Neuronal stem cell (in vitro differentiated cells): ENCODE results near the gene IL6R.

ENCODE experiments used
- DNase-seq: peaks from one replicate; pipeline ENCODE4 v3.0.0-alpha.2; 2013; ENCODE audit warnings: low spot score
- H2AFZ ChIP-seq: one replicate; pipeline ENCODE4 v1.6.1; 2013; ENCODE audit warnings: mild to moderate bottlenecking, low read length, inconsistent platforms
- H2AK5ac ChIP-seq: 2 replicates; pipeline ENCODE4 v1.6.1; 2013; ENCODE audit warnings: low read depth, mild to moderate bottlenecking, inconsistent platforms, low read length, moderate library complexity, mixed read lengths
- H2BK120ac ChIP-seq: 2 replicates; pipeline ENCODE4 v1.6.1; 2013; ENCODE audit warnings: low read depth, mild to moderate bottlenecking, inconsistent platforms, low read length, moderate library complexity, mixed read lengths
- H2BK12ac ChIP-seq: one replicate; pipeline ENCODE4 v1.6.1; 2013; ENCODE audit warnings: low read length, inconsistent platforms
- H2BK15ac ChIP-seq: 2 replicates; pipeline ENCODE4 v1.6.1; 2013; ENCODE audit warnings: mild to moderate bottlenecking, low read length, inconsistent platforms, mixed read lengths
- H2BK5ac ChIP-seq: one replicate; pipeline ENCODE4 v1.6.1; 2013; ENCODE audit warnings: inconsistent platforms, mild to moderate bottlenecking, low read length, moderate library complexity
- H3K14ac ChIP-seq: one replicate; pipeline ENCODE4 v1.6.1; 2013; ENCODE audit warnings: low read length, inconsistent platforms
- H3K18ac ChIP-seq: 2 replicates; pipeline ENCODE4 v1.6.1; 2013; ENCODE audit warnings: low read length, inconsistent platforms
- H3K23ac ChIP-seq: 2 replicates; pipeline ENCODE4 v1.6.1; 2013; ENCODE audit warnings: low read depth, mild to moderate bottlenecking, mixed read lengths, low read length, inconsistent platforms; ENCODE audit not compliant: poor library complexity
- H3K27ac ChIP-seq: replicated peaks from 3 replicates; pipeline ENCODE4 v1.5.1; 2013; ENCODE audit warnings: low read length, inconsistent platforms
- H3K27me3 ChIP-seq, 3 experiments: 2 replicates each; pipeline ENCODE4 v1.6.1; 2013; ENCODE audit warnings: low read length in 3 of 3, mild to moderate bottlenecking in 2 of 3, inconsistent platforms in 1 of 3, low read depth in 1 of 3, mixed read lengths in 1 of 3, moderate library complexity in 1 of 3; ENCODE audit not compliant: control insufficient read depth in 3 of 3, insufficient read depth in 3 of 3
- H3K36me3 ChIP-seq, 2 donors: replicated peaks in 1 of 2; 2 replicates each; pipeline ENCODE4 v1.6.1; 2013; ENCODE audit warnings: low read length in 2 of 2; ENCODE audit not compliant: control insufficient read depth in 2 of 2, insufficient read depth in 2 of 2
- H3K4ac ChIP-seq: 2 replicates; pipeline ENCODE4 v1.6.1; 2013; ENCODE audit warnings: inconsistent platforms, mild to moderate bottlenecking, low read length, moderate library complexity
- H3K4me1 ChIP-seq, 2 donors: 1 replicate in 1 of 2; 2 replicates in 1 of 2; pipeline ENCODE4 v1.6.1; 2013; ENCODE audit warnings: low read length in 2 of 2, low read depth in 1 of 2; ENCODE audit not compliant: control insufficient read depth in 2 of 2, insufficient read depth in 1 of 2
- H3K4me2 ChIP-seq: one replicate; pipeline ENCODE4 v1.6.1; 2013; ENCODE audit warnings: mild to moderate bottlenecking, low read length, inconsistent platforms; ENCODE audit not compliant: insufficient read depth, poor library complexity, severe bottlenecking
- H3K4me3 ChIP-seq, 2 donors: 2 replicates each; pipeline ENCODE4 v1.5.1; 2013; ENCODE audit warnings: low read length in 2 of 2, mild to moderate bottlenecking in 2 of 2, inconsistent platforms in 1 of 2, moderate library complexity in 1 of 2
- H3K79me1 ChIP-seq: one replicate; pipeline ENCODE4 v1.6.1; 2013; ENCODE audit warnings: low read depth, mild to moderate bottlenecking, inconsistent platforms, low read length, moderate library complexity
- H3K9ac ChIP-seq: one replicate; pipeline ENCODE4 v1.6.1; 2013; ENCODE audit warnings: mild to moderate bottlenecking, low read depth, low read length, inconsistent platforms; ENCODE audit not compliant: poor library complexity
- H3K9me3 ChIP-seq, 2 donors: replicated peaks in 1 of 2; 2 replicates each; pipeline versions ENCODE3 to v1.6.1; 2013; ENCODE audit warnings: low read length in 2 of 2, mild to moderate bottlenecking in 2 of 2, inconsistent platforms in 1 of 2, low read depth in 1 of 2, mixed read lengths in 1 of 2, moderate library complexity in 1 of 2; ENCODE audit not compliant: control insufficient read depth in 2 of 2, insufficient read depth in 1 of 2
- H4K8ac ChIP-seq: one replicate; pipeline ENCODE4 v1.6.1; 2013; ENCODE audit warnings: low read depth, mild to moderate bottlenecking, inconsistent platforms, low read length, moderate library complexity
- H4K91ac ChIP-seq: one replicate; pipeline ENCODE4 v1.6.1; 2013; ENCODE audit warnings: low read length, low read depth, mild to moderate bottlenecking, inconsistent platforms; ENCODE audit not compliant: poor library complexity
- WGBS, 2 donors: extraction: QIAGEN DNeasy Blood & Tissue Kit; methylation state at CpG; one replicate each; pipeline ENCODE4 v1.1.7; 2013; ENCODE audit warnings: missing lambda C conversion rate in 2 of 2, mixed read lengths in 1 of 2; ENCODE audit not compliant: insufficient read length in 2 of 2, insufficient replicate concordance in 1 of 2; ENCODE audit errors: extremely low coverage in 2 of 2; 5-methylcytosine and 5-hydroxymethylcytosine counted together

IL6R gene

GRCh38 chr1:154474802-154475201 lies 69.7 kb downstream of the IL6R start:
- Histone ChIP-seq H3K4me1 (no peaks in the 10 kb centered on the region), H3K18ac (no peak overlapping the region), H2BK15ac (no peak overlapping the region), H3K23ac (peak overlapping the region; percentile 55), H2BK5ac (no peak overlapping the region), H3K9ac (no peak overlapping the region), H2AFZ (no peak overlapping the region), H3K79me1 (no peaks in the 10 kb centered on the region), H3K27ac (no peak overlapping the region), H3K4me3 (no peak overlapping the region), H2BK12ac (no peak overlapping the region), H4K91ac (no peak overlapping the region), H3K4me2 (no peak overlapping the region), H3K36me3 (no peaks in the 10 kb centered on the region), H2BK120ac (no peak overlapping the region), H3K27me3 (no peaks in the 10 kb centered on the region), H3K9me3 (no peaks in the 10 kb centered on the region), H3K14ac (no peak overlapping the region), H3K4ac (no peak overlapping the region), H2AK5ac (no peak overlapping the region), H4K8ac (no peak overlapping the region)
- WGBS, 2 donors = no CpG with 5 or more reads among the region's 3 CpGs
- no peak for DNase-seq

GRCh38 chr1:154476791-154477190 lies 71.6 kb downstream of the IL6R start:
- no peak overlapping the region for H2BK15ac ChIP-seq
- H2BK120ac ChIP-seq = no peak overlapping the region
- no CpG with 5 or more reads among the region's 1 CpG for WGBS, 2 donors
- no peak overlapping the region for H3K14ac ChIP-seq
- H3K9ac ChIP-seq = no peak overlapping the region
- no peak overlapping the region for H2BK12ac ChIP-seq
- no peaks in the 10 kb centered on the region for H3K9me3 ChIP-seq
- H3K36me3 ChIP-seq = no peaks in the 10 kb centered on the region
- H3K4me1 ChIP-seq = peaks cover 5 to 9% of the 10 kb centered on the region in 2 donors
- H2AK5ac ChIP-seq = no peak overlapping the region
- H3K23ac ChIP-seq = no peak overlapping the region
- H3K27ac ChIP-seq = no peak overlapping the region
- no peaks in the 10 kb centered on the region for H3K79me1 ChIP-seq
- H2AFZ ChIP-seq = no peak overlapping the region
- no peak overlapping the region for H3K4me3 ChIP-seq
- H3K18ac ChIP-seq = no peak overlapping the region
- H4K91ac ChIP-seq = no peak overlapping the region
- no peaks in the 10 kb centered on the region for H3K27me3 ChIP-seq
- no peak overlapping the region for H2BK5ac ChIP-seq
- H3K4me2 ChIP-seq = no peak overlapping the region
- DNase-seq = no peak
- H4K8ac ChIP-seq = no peak overlapping the region
- no peak overlapping the region for H3K4ac ChIP-seq

- Histone ChIP-seq H4K8ac (no peak overlapping the region), H3K4me3 (no peak overlapping the region), H2BK12ac (no peak overlapping the region), H3K27me3 (no peaks in the 10 kb centered on the region), H2AFZ (no peak overlapping the region), H3K36me3 (no peaks in the 10 kb centered on the region), H2BK5ac (no peak overlapping the region), H3K14ac (no peak overlapping the region), H3K4me1 (peaks cover 5 to 9% of the 10 kb centered on the region in 2 donors), H3K4ac (no peak overlapping the region), H3K27ac (no peak overlapping the region), H2BK120ac (no peak overlapping the region), H3K23ac (no peak overlapping the region), H3K9me3 (no peaks in the 10 kb centered on the region), H3K4me2 (no peak overlapping the region), H3K18ac (no peak overlapping the region), H3K79me1 (no peaks in the 10 kb centered on the region), H2AK5ac (no peak overlapping the region), H2BK15ac (no peak overlapping the region), H3K9ac (no peak overlapping the region), H4K91ac (no peak overlapping the region)
- no CpG with 5 or more reads among the region's 8 CpGs for WGBS, 2 donors
- no peak for DNase-seq
These were observed 72.9 kb downstream of the IL6R start for GRCh38 chr1:154478013-154478412.

- Histone ChIP-seq H2AK5ac (no peak overlapping the region), H2BK5ac (no peak overlapping the region), H3K79me1 (no peaks in the 10 kb centered on the region), H2BK120ac (no peak overlapping the region), H2BK15ac (no peak overlapping the region), H3K4ac (no peak overlapping the region), H3K14ac (no peak overlapping the region), H4K91ac (no peak overlapping the region), H3K18ac (no peak overlapping the region), H4K8ac (no peak overlapping the region), H3K9ac (no peak overlapping the region), H3K9me3 (no peaks in the 10 kb centered on the region), H3K27me3 (no peaks in the 10 kb centered on the region), H3K4me3 (no peak overlapping the region), H3K27ac (no peak overlapping the region), H2BK12ac (no peak overlapping the region), H3K23ac (no peak overlapping the region), H2AFZ (no peak overlapping the region), H3K4me1 (peaks cover 5 to 9% of the 10 kb centered on the region in 2 donors), H3K4me2 (no peak overlapping the region), H3K36me3 (no peaks in the 10 kb centered on the region)
- DNase-seq = no peak
- WGBS, 2 donors = no CpG with 5 or more reads among the region's 5 CpGs
These were observed 73.5 kb downstream of the IL6R start for GRCh38 chr1:154478639-154479038.
